Pancreas (tissue), 10 donors: ENCODE data around the gene KRT7. TPM values are rescaled to one million over a fixed set of nuclear protein-coding genes. Genes with fewer than 3 reads are reported as not detected.

ENCODE experiments used
- ATAC-seq, 4 donors: fragments of 200-7000 bp; cut with Tn5 transposase; one replicate each; pipeline versions ENCODE4 v1.8.0 to v1.9.1; 2020; ENCODE audit warnings: mild to moderate bottlenecking in 4 of 4, moderate library complexity in 4 of 4
- DNase-seq, 6 donors: peaks; one replicate each; pipeline ENCODE4 v3.0.0-alpha.2; 2020
- FAIRE-seq: peaks from 2 replicates; lab custom pipeline; 2012; peaks lifted over from hg19 to GRCh38; lab: Jason Lieb, UNC
- H3K27ac ChIP-seq, 4 donors: fragments of 200-600 bp; sonication (generic); 1 replicate in 3 of 4; 2 replicates in 1 of 4; pipeline versions ENCODE4 v1.5.0 to v1.8.0; 2020
- H3K27me3 ChIP-seq, 4 donors: fragments of 200-600 bp; one replicate each; pipeline ENCODE4 v1.8.0; 2021
- H3K36me3 ChIP-seq, 3 donors: fragments of 200-600 bp; sonication (generic) in 1 of 3; one replicate each; pipeline versions ENCODE4 v1.5.0 to v1.8.0; 2020 to 2021
- H3K4me1 ChIP-seq, 3 donors: fragments of 200-600 bp; one replicate each; pipeline ENCODE4 v1.8.0; 2021
- H3K4me3 ChIP-seq, 4 donors: fragments of 200-600 bp; sonication (generic) in 2 of 4; one replicate each; pipeline versions ENCODE4 v1.5.0 to v1.8.0; 2020 to 2021
- H3K9me3 ChIP-seq, 4 donors: fragments of 200-600 bp; one replicate each; pipeline ENCODE4 v1.8.0; 2021
- CTCF ChIP-seq, 4 donors: fragments of 200-600 bp; sonication (generic) in 3 of 4; IDR thresholded peaks; one replicate each; pipeline versions ENCODE4 v1.5.0 to v1.8.0; 2021; ENCODE audit warnings: antibody characterized with exemption in 4 of 4
- whole genome bisulfite sequencing, 2 donors: extraction: QIAGEN DNeasy Blood & Tissue Kit; methylation state at CpG; one replicate each; pipeline ENCODE4 v1.1.7; 2013; 5-methylcytosine and 5-hydroxymethylcytosine counted together
- intact Hi-C, 3 donors: fragments of 100-400 bp; cut with DNase I; formaldehyde crosslinking; loops; one replicate each; pipeline versions ENCODE4 v1.11.1 to v1.14.2; 2022
- polyA plus RNA-seq, 2 donors: library from polyadenylated mRNA; stranded (reverse); fragments of 200-250 nt; gene quantifications; one replicate each; pipeline ENCODE4 v1.2.3, GENCODE V29; 2013
- total RNA-seq, 6 donors: library from RNA; stranded (reverse); fragmentation: NEBNext Ultra II Directional in 4 of 6; extraction: Animal tissue kit (Norgen Biotek cat#: 25700) in 4 of 6; gene quantifications; one replicate each; pipeline versions ENCODE4 v1.2.1 to v1.2.4, GENCODE V29; 2021 to 2023
- donor health status: healthy with polysubstance abuse.
- donor health status: DM: no; HTN: no; CAD: no; lungs with moderate emphysema.
- donor health status: DM: no; HTN: no; CAD: no.
- donor health status: control.
- donor health status: control.
- donor health status: Bipolar disorder and iron deficiency.
- donor health status: DM: yes; HTN: yes; CAD: no.
- donor health status: DM: no; HTN: no; CAD: no.
- donor health status: DM: no; HTN: no; CAD: no.
- donor health status: DM: yes; HTN: yes; CAD: no.

The KRT7 gene
- total and polyA plus RNA-seq, 8 donors: 57.5 to 336 (median 116) TPM

GRCh38 chr12:52193991-52194390 lies 39.1 kb upstream of the KRT7 start:
- intact Hi-C loops: no loop called here
- H3K4me1 ChIP-seq: peaks cover 21 to 38% (median 28%) of the 10 kb centered on the region in 3 donors
- WGBS, 2 donors: 69 to 71% methylated on average over 6 of the region's 6 CpGs

GRCh38 chr12:52195065-52195730 lies 37.8 kb upstream of the KRT7 start:
- TF ChIP-seq CTCF (IDR thresholded peaks at IDR 0.05): no peak
- intact Hi-C loops: no loop called here
- no peaks in the 10 kb centered on the region for H3K27me3 ChIP-seq
- no peak overlapping the region for H3K27ac ChIP-seq
- DNase-seq (no peak), ATAC-seq (no peak), FAIRE-seq (no peak)
- no peaks in the 10 kb centered on the region for H3K9me3 ChIP-seq
- H3K36me3 ChIP-seq: no peaks in the 10 kb centered on the region
- WGBS, 2 donors: 83 to 87% methylated on average over 8 of the region's 8 CpGs
- peaks cover 21 to 38% (median 28%) of the 10 kb centered on the region in 3 donors for H3K4me1 ChIP-seq
- H3K4me3 ChIP-seq: no peak overlapping the region

More at GRCh38 chr12:52193991-52194390, 39.1 kb upstream of the KRT7 start:
- H3K36me3 ChIP-seq: no peaks in the 10 kb centered on the region
- no peaks in the 10 kb centered on the region for H3K9me3 ChIP-seq
- H3K27ac ChIP-seq: peak overlapping the region in 1 of 4 donors; percentile 3
- DNase-seq (no peak), FAIRE-seq (no peak), ATAC-seq (no peak)
- H3K27me3 ChIP-seq: no peaks in the 10 kb centered on the region
- no peak overlapping the region for H3K4me3 ChIP-seq
- no peak for TF ChIP-seq CTCF (IDR thresholded peaks at IDR 0.05)

GRCh38 chr12:52197371-52198231 lies 35.4 kb upstream of the KRT7 start:
- Histone ChIP-seq H3K27me3 (no peaks in the 10 kb centered on the region), H3K4me3 (no peak overlapping the region), H3K4me1 (peaks cover 16 to 31% (median 23%) of the 10 kb centered on the region in 3 donors), H3K9me3 (no peaks in the 10 kb centered on the region), H3K36me3 (no peaks in the 10 kb centered on the region), H3K27ac (peak overlapping the region; percentile 38 to 77 (median 60))
- 17 to 20% methylated on average over 11 of the region's 11 CpGs for WGBS, 2 donors
- intact Hi-C loops: no loop called here
- TF ChIP-seq CTCF (IDR thresholded peaks at IDR 0.05): no peak
- peak; percentile 61 to 91 (median 82) for ATAC-seq
- DNase-seq: peak; percentile 70 to 88 (median 78)
- no peak for FAIRE-seq

- ATAC-seq: peak in 1 of 4 donors; percentile 4
- H3K4me1 ChIP-seq: peaks cover 17 to 25% (median 18%) of the 10 kb centered on the region in 3 donors
Observed at GRCh38 chr12:52198454-52199215, 34.4 kb upstream of the KRT7 start.

More at GRCh38 chr12:52198454-52199215, 34.4 kb upstream of the KRT7 start:
- H3K27ac ChIP-seq: peak overlapping the region; percentile 38 to 77 (median 60)
- intact Hi-C loops: no loop called here
- DNase-seq (peak in 2 of 6 donors; percentile 21 to 44), FAIRE-seq (no peak)
- H3K36me3 ChIP-seq: no peaks in the 10 kb centered on the region
- H3K4me3 ChIP-seq: no peak overlapping the region
- no peak for TF ChIP-seq CTCF (IDR thresholded peaks at IDR 0.05)
- no peaks in the 10 kb centered on the region for H3K27me3 ChIP-seq
- WGBS, 2 donors: 81 to 84% methylated on average over 5 of the region's 5 CpGs
- H3K9me3 ChIP-seq: no peaks in the 10 kb centered on the region
